C4-2B (cell line): ENCODE results near the gene MEOX2.

Experiments used
- H3K27ac ChIP-seq: fragments of 450-650 bp; 2 replicates; pipeline ENCODE4 v1.5.1; 2017
- CTCF ChIP-seq: fragments of 450-650 bp; conservative IDR thresholded peaks from 2 replicates; pipeline ENCODE4 v1.5.1; 2017; ENCODE audit warnings: mild to moderate bottlenecking
- ZFX ChIP-seq: fragments of 450-650 bp; IDR thresholded peaks from 2 replicates; pipeline ENCODE4 v1.6.1; 2017

MEOX2 gene

GRCh38 chr7:15603124-15603523 is 83.4 kb downstream of the MEOX2 start:
- no peak overlapping the region for H3K27ac ChIP-seq

GRCh38 chr7:15602236-15602635 is 84.2 kb downstream of the MEOX2 start:
- H3K27ac ChIP-seq, result no peak overlapping the region
- TF ChIP-seq CTCF, result no peak
- no peak for TF ChIP-seq ZFX

More at GRCh38 chr7:15603124-15603523, 83.4 kb downstream of the MEOX2 start:
- no peak for TF ChIP-seq ZFX
- no peak for TF ChIP-seq CTCF

GRCh38 chr7:15601175-15601574 is 85.3 kb downstream of the MEOX2 start:
- TF ChIP-seq ZFX, result no peak
- TF ChIP-seq CTCF, result no peak
- H3K27ac ChIP-seq, result no peak overlapping the region

GRCh38 chr7:15600298-15600697 is 86.2 kb downstream of the MEOX2 start:
- no peak overlapping the region for H3K27ac ChIP-seq
- TF ChIP-seq ZFX, result no peak
- TF ChIP-seq CTCF, result no peak

GRCh38 chr7:15594461-15594860 is 92.0 kb downstream of the MEOX2 start:
- TF ChIP-seq CTCF (no peak), ZFX (no peak)
- H3K27ac ChIP-seq, result no peak overlapping the region

GRCh38 chr7:15593382-15593781 is 93.1 kb downstream of the MEOX2 start:
- H3K27ac ChIP-seq, result no peak overlapping the region
- TF ChIP-seq ZFX (no peak), CTCF (no peak)

GRCh38 chr7:15586266-15586665 is 100.2 kb downstream of the MEOX2 start:
- no peak overlapping the region for H3K27ac ChIP-seq
- TF ChIP-seq ZFX (no peak), CTCF (no peak)
